Camera-type eye (tissue), 1 donor: ENCODE results near the gene PER2. TPM values are rescaled to one million over a fixed set of nuclear protein-coding genes. Genes with fewer than 3 reads are reported as not detected.

ENCODE experiments used
- total RNA-seq: library from RNA; depleted of rRNA; stranded (reverse); fragments of >200 nt; gene quantifications from one replicate; pipeline ENCODE4 v1.2.3, GENCODE V29; 2014

The PER2 gene
- total RNA-seq = 18.4 TPM

GRCh38 chr2:238287737-238288649 is at the start of gene PER2:
PER2 (minus strand) TSS chr2:238288610; CDS start chr2:238277936, 10,674 bp downstream.

GRCh38 chr2:238320246-238320647 is 31.8 kb upstream of the PER2 start, which contains the start of gene TRAF3IP1:
TRAF3IP1 (plus strand) TSS chr2:238320518; CDS start chr2:238320663, 145 bp downstream.

GRCh38 chr2:238239863-238240756 is 48.3 kb downstream of the PER2 start, which contains the start of gene HES6:
HES6 (minus strand) TSS chr2:238240038; CDS start chr2:238239905, 133 bp downstream.

GRCh38 chr2:238203094-238203972 is 85.1 kb downstream of the PER2 start, which contains the start of gene ILKAP:
ILKAP (minus strand) TSS chr2:238203695; CDS start chr2:238203553, 142 bp downstream.

Other genes starting within 250 kb of the PER2 start
- 17.4 TPM for gene SCLY, start 227.6 kb downstream of the PER2 start, total RNA-seq
- gene ESPNL, start 188.3 kb downstream of the PER2 start, total RNA-seq = 1.2 TPM
- 2.7 TPM for gene KLHL30, start 149.9 kb downstream of the PER2 start, total RNA-seq
- gene ERFE, start 129.6 kb downstream of the PER2 start, total RNA-seq = 1.4 TPM
- gene ILKAP, start 84.9 kb downstream of the PER2 start, total RNA-seq = 38.9 TPM
- 59.3 TPM for gene HES6, start 48.6 kb downstream of the PER2 start, total RNA-seq
- 19.4 TPM for gene TRAF3IP1, start 31.9 kb upstream of the PER2 start, total RNA-seq
- 22.1 TPM for gene ASB1, start 138.3 kb upstream of the PER2 start, total RNA-seq